Measurements from ENCODE around the gene CBX6. TPM values are rescaled to one million over a fixed set of nuclear protein-coding genes. Genes with fewer than 3 reads are reported as not detected.

Gene CBX6
- total RNA-seq, 1 experiment from 2014 or later: 98.4 TPM

GRCh38 chr22:38849811-38850210 lies 22.2 kb downstream of the CBX6 start:
- no peak for TF ChIP-seq POLR2AphosphoS5 (IDR thresholded peaks at IDR 0.05; ENCODE audit: low read depth, low read length)
- no peak for TF ChIP-seq TCF7L2 (IDR thresholded peaks at IDR 0.05; ENCODE audit: low read depth, low read length)
- TF ChIP-seq REST (IDR thresholded peaks at IDR 0.05; ENCODE audit: insufficient read depth in 1 of 2, low read depth in 2 of 2, low read length in 1 of 2): no peak
- no peak for TF ChIP-seq SIN3A (IDR thresholded peaks at IDR 0.05; ENCODE audit: borderline replicate concordance, insufficient read depth, low read depth, low read length)
- TF ChIP-seq CTCF (IDR thresholded peaks at IDR 0.05): no peak
- DNase-seq (ENCODE audit: low read depth, low spot score) (no peak), ATAC-seq (no peak)
- in situ Hi-C loops (cut with HindIII; ENCODE audit: low pct_unique_long_range_greater_than_20kb, low sequenced_read_pairs): no loop called here
- POLR2A ChIA-PET: no interaction called here
- intact Hi-C loops (cut with micrococcal nuclease; ENCODE audit: unreplicated experiment): no loop called here
- Histone ChIP-seq H3K4me1 (ENCODE audit: control insufficient read depth, insufficient read depth, low read length) (peaks cover 7% of the 10 kb centered on the region; the same call in 1 of the 2 replicates), H3K27ac (ENCODE audit: low read length) (no peak overlapping the region), H3K9me3 (ENCODE audit: control insufficient read depth, insufficient read depth, low read depth, low read length) (no peaks in the 10 kb centered on the region), H3K4me3 (ENCODE audit: low read depth in 2 of 2, low read length in 2 of 2) (no peak overlapping the region), H3K27me3 (ENCODE audit: control insufficient read depth, insufficient read depth, low read length) (no peaks in the 10 kb centered on the region), H3K36me3 (ENCODE audit: control insufficient read depth, insufficient read depth, low read length) (no peaks in the 10 kb centered on the region)
- CTCF ChIA-PET: no interaction called here
- BruUV-seq (replicated peaks): no TSS peak

- H3K9me3 ChIP-seq (ENCODE audit: control insufficient read depth, insufficient read depth, low read depth, low read length): no peaks in the 10 kb centered on the region
- ATAC-seq (no peak), DNase-seq (ENCODE audit: low read depth, low spot score) (no peak)
- no TSS peak for BruUV-seq (replicated peaks)
- no peaks in the 10 kb centered on the region for H3K36me3 ChIP-seq (ENCODE audit: control insufficient read depth, insufficient read depth, low read length)
- no peaks in the 10 kb centered on the region for H3K27me3 ChIP-seq (ENCODE audit: control insufficient read depth, insufficient read depth, low read length)
- peaks cover 10% of the 10 kb centered on the region; the same call in 1 of the 2 replicates for H3K4me1 ChIP-seq (ENCODE audit: control insufficient read depth, insufficient read depth, low read length)
- H3K27ac ChIP-seq (ENCODE audit: low read length): no peak overlapping the region
- TF ChIP-seq REST (IDR thresholded peaks at IDR 0.05; ENCODE audit: insufficient read depth in 1 of 2, low read depth in 2 of 2, low read length in 1 of 2): no peak
- no peak for TF ChIP-seq CTCF (IDR thresholded peaks at IDR 0.05)
- TF ChIP-seq POLR2AphosphoS5 (IDR thresholded peaks at IDR 0.05; ENCODE audit: low read depth, low read length): no peak
- TF ChIP-seq SIN3A (IDR thresholded peaks at IDR 0.05; ENCODE audit: borderline replicate concordance, insufficient read depth, low read depth, low read length): no peak
- TF ChIP-seq TCF7L2 (IDR thresholded peaks at IDR 0.05; ENCODE audit: low read depth, low read length): no peak
- H3K4me3 ChIP-seq (ENCODE audit: low read depth in 2 of 2, low read length in 2 of 2): no peak overlapping the region
- in situ Hi-C loops (cut with HindIII; ENCODE audit: low pct_unique_long_range_greater_than_20kb, low sequenced_read_pairs) (no loop called here), intact Hi-C loops (cut with micrococcal nuclease; ENCODE audit: unreplicated experiment) (no loop called here)
- POLR2A ChIA-PET: no interaction called here
- CTCF ChIA-PET: no interaction called here
Measured at GRCh38 chr22:38846412-38846811, 25.6 kb downstream of the CBX6 start.
